Measurements from ENCODE around the gene C10orf120. TPM values are rescaled to one million over a fixed set of nuclear protein-coding genes. Genes with fewer than 3 reads are reported as not detected.

The C10orf120 gene
- total RNA-seq, 2 donors from 2014 or later, result 0.57 TPM; not detected in 1

DNA sequence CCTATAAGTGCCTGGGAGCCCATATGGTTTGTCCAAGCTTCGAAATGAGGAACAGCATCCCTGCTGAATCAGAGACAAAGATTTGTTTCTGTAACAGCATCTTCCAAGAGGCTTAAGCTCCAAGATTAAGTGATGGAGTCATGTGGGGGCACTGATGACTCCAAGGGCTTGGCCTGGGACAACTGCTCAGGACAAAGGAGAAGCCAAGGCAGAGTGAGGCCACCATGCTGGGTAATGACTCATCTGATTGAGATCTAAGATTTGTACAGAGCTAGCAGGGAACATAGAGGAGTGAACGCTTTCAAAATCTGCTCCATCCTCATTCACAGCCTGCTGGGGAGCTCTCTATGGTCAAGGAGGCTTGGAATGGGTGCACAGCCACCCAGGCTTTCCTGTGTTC is 49.3 kb downstream of the C10orf120 start:
- no peak for TF ChIP-seq CTCF (IDR thresholded peaks at IDR 0.05)
- TF ChIP-seq POLR2A (IDR thresholded peaks at IDR 0.05), result no peak
- no peak for TF ChIP-seq POLR2AphosphoS5 (IDR thresholded peaks at IDR 0.05)
- DNase-seq (ENCODE audit: low spot score), result no peak
- Histone ChIP-seq H3K9me3 (no peaks in the 10 kb centered on the region), H3K27me3 (replicated peaks; ENCODE audit: insufficient read depth) (no peaks in the 10 kb centered on the region), H3K36me3 (no peaks in the 10 kb centered on the region), H3K4me3 (no peak overlapping the region), H3K4me1 (replicated peaks) (peaks cover 2% of the 10 kb centered on the region), H3K27ac (no peak overlapping the region)
- WGBS, result 78% methylated on average over 2 of the region's 2 CpGs
- intact Hi-C loops (cut with DNase I), result no loop called here

DNA sequence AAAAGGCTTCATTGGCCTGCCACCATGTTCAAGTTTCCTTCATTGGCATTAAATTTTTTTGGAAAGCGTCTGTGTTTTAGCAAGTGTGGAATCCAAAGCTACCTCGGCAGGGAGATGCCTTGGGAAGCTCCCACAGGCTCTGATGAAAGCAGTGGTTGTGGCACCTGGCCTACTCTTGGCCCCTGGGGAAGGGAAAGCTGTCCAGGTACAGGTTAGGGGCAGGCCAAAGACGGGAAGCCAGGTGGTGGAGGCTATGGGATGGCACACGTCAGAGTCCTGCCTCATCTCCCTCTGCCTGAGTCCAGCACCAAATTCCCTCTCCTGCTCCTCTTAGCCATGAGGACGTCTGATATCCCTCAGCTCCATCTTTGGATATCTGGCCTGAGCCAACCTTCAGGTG is 49.7 kb downstream of the C10orf120 start:
- H3K27ac ChIP-seq, result no peak overlapping the region
- no peaks in the 10 kb centered on the region for H3K27me3 ChIP-seq (replicated peaks; ENCODE audit: insufficient read depth)
- H3K36me3 ChIP-seq, result no peaks in the 10 kb centered on the region
- WGBS, result 81% methylated on average over 5 of the region's 5 CpGs
- H3K4me1 ChIP-seq (replicated peaks), result no peaks in the 10 kb centered on the region
- TF ChIP-seq CTCF (IDR thresholded peaks at IDR 0.05) (no peak), POLR2A (IDR thresholded peaks at IDR 0.05) (no peak), POLR2AphosphoS5 (IDR thresholded peaks at IDR 0.05) (no peak)
- DNase-seq (ENCODE audit: low spot score), result no peak
- no peak overlapping the region for H3K4me3 ChIP-seq
- intact Hi-C loops (cut with DNase I), result no loop called here
- H3K9me3 ChIP-seq, result no peaks in the 10 kb centered on the region

DNA sequence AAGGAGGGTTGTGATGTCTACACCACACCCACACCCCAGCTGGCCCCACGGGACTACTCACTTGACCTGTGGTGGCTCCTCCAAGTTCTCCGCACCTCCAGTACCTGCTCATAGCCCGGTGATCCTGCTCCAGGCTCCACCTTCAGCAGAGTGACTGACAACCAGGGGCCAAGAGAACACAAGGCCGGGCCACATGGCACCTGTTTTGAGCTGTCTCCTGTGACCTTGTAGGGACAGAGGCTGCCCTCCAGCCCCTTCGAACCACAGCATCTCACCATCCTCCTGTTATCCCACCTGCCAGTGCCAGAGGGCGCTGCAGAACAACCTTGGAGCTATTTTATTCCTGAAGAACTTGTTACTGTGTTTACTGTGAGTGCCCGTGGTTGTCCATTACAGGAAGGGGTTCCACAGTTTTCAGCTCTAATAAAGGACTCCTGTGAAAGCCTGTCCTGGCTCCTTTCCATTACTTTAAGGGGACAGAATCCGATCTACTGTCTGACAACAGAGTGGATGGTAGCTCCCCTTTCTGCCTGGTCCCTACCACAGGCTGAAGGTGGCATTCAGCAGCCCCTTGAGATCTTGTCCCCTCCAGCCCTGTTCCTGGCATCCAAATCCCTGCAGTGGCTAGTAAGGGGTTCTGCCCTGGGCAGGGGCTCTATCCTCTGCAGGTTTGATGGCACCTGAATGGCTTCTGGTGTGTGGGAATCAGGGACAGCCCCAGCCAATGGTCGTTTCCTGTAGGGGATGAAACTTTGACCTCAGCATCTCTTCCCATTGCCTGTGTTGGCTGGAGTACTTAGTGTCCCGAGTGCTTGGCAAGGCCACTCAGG is 50.8 kb downstream of the C10orf120 start:
- 37% methylated on average over 10 of the region's 10 CpGs for WGBS
- Histone ChIP-seq H3K9me3 (no peaks in the 10 kb centered on the region), H3K4me1 (replicated peaks) (no peaks in the 10 kb centered on the region), H3K27ac (no peak overlapping the region), H3K36me3 (no peaks in the 10 kb centered on the region), H3K4me3 (no peak overlapping the region), H3K27me3 (replicated peaks; ENCODE audit: insufficient read depth) (no peaks in the 10 kb centered on the region)
- DNase-seq (ENCODE audit: low spot score), result peak; percentile 54
- peak in 3 of 4 experiments; percentile 72 to 87 (median 81) for TF ChIP-seq CTCF (IDR thresholded peaks at IDR 0.05)
- TF ChIP-seq POLR2AphosphoS5 (IDR thresholded peaks at IDR 0.05), result peak; percentile 52
- TF ChIP-seq POLR2A (IDR thresholded peaks at IDR 0.05), result no peak
- intact Hi-C loops (cut with DNase I), result no loop called here

Other genes starting within 250 kb of the C10orf120 start
- 1 to 10 TPM in 1 of 2 donors, not detected in 1; 1.1 TPM for gene ARMS2, start 245.2 kb downstream of the C10orf120 start, total RNA-seq
- gene HTRA1, start 238.3 kb downstream of the C10orf120 start, total RNA-seq, result 10 to 100 TPM; 41.4 to 61.8 TPM
- gene DMBT1, start 139.1 kb downstream of the C10orf120 start, total RNA-seq, result 1 to 10 TPM in 1 of 2 donors, under 1 TPM in 1; 0.51 to 4.6 TPM
- gene CUZD1, start 146.0 kb upstream of the C10orf120 start, total RNA-seq, result under 1 TPM; 0.23 to 0.85 TPM
- gene FAM24B, start 179.7 kb upstream of the C10orf120 start, total RNA-seq, result 1 to 10 TPM; 5.7 to 5.9 TPM
- gene FAM24A, start 210.8 kb upstream of the C10orf120 start, total RNA-seq, result not detected